Loucy (cell line): Measurements from ENCODE around the gene ABL2.
A peak's percentile ranks its signal among the peaks of the same experiment; 100 is the strongest.

ENCODE experiments used
- H2AFZ ChIP-seq: fragments of 200-600 bp; sonication (generic); 2 replicates; pipeline ENCODE4 v1.6.0; 2016; ENCODE audit warnings: antibody characterized with exemption, mild to moderate bottlenecking, low read length, moderate library complexity
- H3F3A ChIP-seq: fragments of 200-600 bp; 2 replicates; pipeline ENCODE4 v1.6.0; 2016; ENCODE audit warnings: antibody characterized with exemption, low read depth, mild to moderate bottlenecking
- H3K27me3 ChIP-seq: fragments of 200-600 bp; sonication (generic); 2 replicates; pipeline ENCODE4 v1.6.1; 2014; ENCODE audit warnings: low read length, mild to moderate bottlenecking; ENCODE audit not compliant: insufficient read depth, poor library complexity, severe bottlenecking
- H3K36me3 ChIP-seq: fragments of 200-600 bp; sonication (generic); 2 replicates; pipeline ENCODE4 v1.6.1; 2016; ENCODE audit warnings: low read length; ENCODE audit not compliant: insufficient read depth
- H3K4me1 ChIP-seq: fragments of 200-600 bp; sonication (generic); 2 replicates; pipeline ENCODE4 v1.5.1; 2014; ENCODE audit warnings: low read length, mild to moderate bottlenecking; ENCODE audit not compliant: insufficient read depth, poor library complexity, severe bottlenecking
- H3K4me2 ChIP-seq: fragments of 200-600 bp; sonication (generic); 2 replicates; pipeline ENCODE4 v1.6.0; 2014; ENCODE audit warnings: antibody characterized with exemption, low read length, low read depth, mild to moderate bottlenecking; ENCODE audit not compliant: poor library complexity, severe bottlenecking
- H3K4me3 ChIP-seq: fragments of 200-600 bp; sonication (generic); 2 replicates; pipeline ENCODE4 v1.5.1; 2014; ENCODE audit warnings: low read length, mild to moderate bottlenecking, mixed read lengths; ENCODE audit not compliant: poor library complexity, severe bottlenecking
- H3K79me2 ChIP-seq: fragments of 200-600 bp; sonication (generic); 2 replicates; pipeline ENCODE4 v1.6.1; 2014; ENCODE audit warnings: low read length; ENCODE audit not compliant: insufficient read depth
- H3K9ac ChIP-seq: fragments of 200-600 bp; sonication (generic); 2 replicates; pipeline ENCODE4 v1.6.0; 2014; ENCODE audit warnings: mild to moderate bottlenecking, low read depth, low read length, moderate library complexity; ENCODE audit not compliant: poor library complexity, severe bottlenecking
- H3K9me2 ChIP-seq: fragments of 200-600 bp; sonication (generic); replicated peaks from 2 replicates; pipeline ENCODE4 v1.6.1; 2016; ENCODE audit warnings: low read depth, low read length, mixed read lengths
- H3K9me3 ChIP-seq: fragments of 200-600 bp; sonication (generic); 2 replicates; pipeline ENCODE4 v1.6.1; 2014; ENCODE audit warnings: mild to moderate bottlenecking, antibody characterized with exemption, low read length, low read depth; ENCODE audit not compliant: insufficient read depth
- H4K20me1 ChIP-seq: fragments of 200-600 bp; sonication (generic); 2 replicates; pipeline ENCODE4 v1.6.0; 2014; ENCODE audit warnings: antibody characterized with exemption, low read length, mild to moderate bottlenecking; ENCODE audit not compliant: insufficient read depth, poor library complexity, severe bottlenecking
- EZH2phosphoT487 ChIP-seq: fragments of 200-600 bp; IDR thresholded peaks from 2 replicates; pipeline ENCODE4 v1.6.1; 2018; ENCODE audit warnings: antibody characterized with exemption, mild to moderate bottlenecking, moderate library complexity, borderline replicate concordance
- TF ChIP-seq, protein P1 (sequence below): fragments of 200-600 bp; sonication (generic); conservative IDR thresholded peaks from 2 replicates; pipeline ENCODE4 v1.5.1; 2014; ENCODE audit warnings: mild to moderate bottlenecking, antibody characterized with exemption, low read length

ABL2 gene

DNA sequence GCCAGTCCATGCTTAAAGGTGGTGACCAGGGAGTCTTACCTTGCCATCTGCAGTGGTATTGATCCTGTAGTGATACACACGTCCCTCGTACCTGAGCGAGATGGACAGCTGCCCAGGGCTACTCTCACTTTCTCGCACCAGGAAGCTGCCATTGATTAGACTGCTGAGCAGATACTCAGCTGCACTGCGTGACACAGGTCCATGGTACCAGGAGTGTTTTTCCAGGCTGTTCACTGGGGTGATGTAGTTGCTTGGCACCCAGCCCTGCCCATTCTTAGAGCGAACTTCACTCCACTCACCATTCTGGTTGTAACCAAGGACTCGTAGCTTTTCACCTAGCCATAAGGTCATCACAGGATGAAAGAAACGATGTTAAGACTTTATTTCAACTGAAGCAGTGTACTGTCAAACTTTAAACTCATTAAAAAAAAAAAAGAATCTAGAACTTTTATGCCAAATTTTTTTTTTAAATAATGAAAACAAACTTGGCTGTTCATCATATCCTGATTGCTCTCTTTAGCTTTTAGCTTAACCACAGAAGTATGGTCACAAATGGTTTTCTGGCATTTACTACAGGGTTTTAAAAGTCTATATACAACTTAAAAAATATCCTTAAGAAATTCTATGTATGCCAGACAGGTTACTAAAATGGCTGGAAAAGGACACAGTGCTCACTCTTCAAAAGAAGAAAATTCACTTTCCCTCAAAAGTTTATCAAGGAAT, 103.0 kb downstream of the ABL2 start:
- peaks cover 12% of the 10 kb centered on the region for H3K4me1 ChIP-seq
- no peak overlapping the region for H3K4me3 ChIP-seq
- no peak overlapping the region for H2AFZ ChIP-seq
- peaks cover 24% of the 10 kb centered on the region; the same call in 1 of the 2 replicates for H3K36me3 ChIP-seq
- no peaks in the 10 kb centered on the region for H3K9me3 ChIP-seq
- H3F3A ChIP-seq, result 0 out of 2 replicates have a peak, but pooled peaks cover 1% of the 10 kb centered on the region
- TF ChIP-seq, protein P1, sequence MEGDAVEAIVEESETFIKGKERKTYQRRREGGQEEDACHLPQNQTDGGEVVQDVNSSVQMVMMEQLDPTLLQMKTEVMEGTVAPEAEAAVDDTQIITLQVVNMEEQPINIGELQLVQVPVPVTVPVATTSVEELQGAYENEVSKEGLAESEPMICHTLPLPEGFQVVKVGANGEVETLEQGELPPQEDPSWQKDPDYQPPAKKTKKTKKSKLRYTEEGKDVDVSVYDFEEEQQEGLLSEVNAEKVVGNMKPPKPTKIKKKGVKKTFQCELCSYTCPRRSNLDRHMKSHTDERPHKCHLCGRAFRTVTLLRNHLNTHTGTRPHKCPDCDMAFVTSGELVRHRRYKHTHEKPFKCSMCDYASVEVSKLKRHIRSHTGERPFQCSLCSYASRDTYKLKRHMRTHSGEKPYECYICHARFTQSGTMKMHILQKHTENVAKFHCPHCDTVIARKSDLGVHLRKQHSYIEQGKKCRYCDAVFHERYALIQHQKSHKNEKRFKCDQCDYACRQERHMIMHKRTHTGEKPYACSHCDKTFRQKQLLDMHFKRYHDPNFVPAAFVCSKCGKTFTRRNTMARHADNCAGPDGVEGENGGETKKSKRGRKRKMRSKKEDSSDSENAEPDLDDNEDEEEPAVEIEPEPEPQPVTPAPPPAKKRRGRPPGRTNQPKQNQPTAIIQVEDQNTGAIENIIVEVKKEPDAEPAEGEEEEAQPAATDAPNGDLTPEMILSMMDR, result no peak
- TF ChIP-seq EZH2phosphoT487, result no peak
- 0 out of 2 replicates have a peak, but pooled peaks cover 3% of the 10 kb centered on the region for H3K79me2 ChIP-seq
- H3K4me2 ChIP-seq, result no peak overlapping the region
- H3K9me2 ChIP-seq, result no peaks in the 10 kb centered on the region
- no peaks in the 10 kb centered on the region for H4K20me1 ChIP-seq
- H3K9ac ChIP-seq, result no peak overlapping the region
- H3K27me3 ChIP-seq, result no peaks in the 10 kb centered on the region

DNA sequence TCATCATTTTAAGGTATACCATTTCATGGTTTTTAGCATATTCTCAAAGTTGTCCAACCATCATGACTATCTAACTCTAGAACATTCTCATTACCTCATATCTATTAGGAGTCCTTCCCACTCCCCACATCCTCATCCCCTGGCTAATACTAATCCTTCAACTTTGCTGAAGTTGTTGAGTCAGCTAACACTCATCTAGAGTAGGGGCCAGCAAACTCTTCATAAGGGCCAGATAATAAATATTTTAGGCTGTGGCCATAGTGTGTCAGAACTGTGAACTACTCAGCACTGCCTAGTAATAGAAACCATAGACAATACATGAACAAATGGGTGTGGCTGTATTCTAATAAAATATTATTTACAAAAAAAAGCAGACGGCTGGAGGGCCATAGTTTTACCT, 104.6 kb downstream of the ABL2 start:
- no peak for TF ChIP-seq EZH2phosphoT487
- TF ChIP-seq, protein P1, result no peak
- Histone ChIP-seq H3F3A (0 out of 2 replicates have a peak, but pooled peaks cover 2% of the 10 kb centered on the region), H4K20me1 (no peaks in the 10 kb centered on the region), H3K27me3 (no peaks in the 10 kb centered on the region), H3K9me3 (no peaks in the 10 kb centered on the region), H3K4me3 (no peak overlapping the region), H3K79me2 (0 out of 2 replicates have a peak, but pooled peaks cover 3% of the 10 kb centered on the region), H3K4me2 (no peak overlapping the region), H3K9me2 (no peaks in the 10 kb centered on the region), H3K4me1 (peaks cover 6% of the 10 kb centered on the region), H2AFZ (no peak overlapping the region), H3K36me3 (peaks cover 23% of the 10 kb centered on the region; the same call in 1 of the 2 replicates), H3K9ac (no peak overlapping the region)

DNA sequence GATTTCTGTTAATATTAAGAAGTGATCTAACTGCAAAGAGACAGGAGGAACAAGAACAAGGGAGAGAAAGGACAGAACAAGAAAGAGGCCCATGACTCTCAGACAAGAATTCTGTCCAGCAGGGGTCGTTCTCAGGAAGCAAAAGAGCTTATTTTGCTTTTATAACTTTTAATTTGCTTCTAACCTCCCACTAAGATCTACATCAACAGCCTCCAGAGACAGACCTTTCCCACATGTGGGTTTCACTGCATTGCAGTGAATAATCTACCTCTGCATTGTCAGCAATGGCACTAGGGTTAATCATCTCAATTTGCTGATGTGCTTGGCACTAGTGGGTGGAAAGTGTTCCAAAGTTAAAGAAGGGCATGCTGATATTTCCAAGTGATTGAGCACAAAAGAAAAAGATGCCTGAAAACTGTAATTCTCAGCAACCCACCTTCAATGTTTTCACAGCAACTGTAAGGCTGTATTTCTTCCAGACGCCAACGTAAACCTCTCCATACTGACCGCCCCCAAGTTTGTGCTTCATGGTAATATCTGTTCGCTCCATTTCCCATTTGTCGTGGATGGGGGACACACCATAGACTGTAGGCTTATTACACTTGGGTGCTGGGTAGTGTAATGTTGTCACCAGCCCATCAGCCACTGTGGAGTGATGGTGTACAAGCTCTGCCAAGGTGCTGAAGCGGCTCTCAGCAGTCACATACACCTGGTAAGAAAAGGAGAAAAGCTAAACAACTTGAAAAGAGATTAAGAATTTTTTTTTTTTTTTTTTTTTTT, 108.1 kb downstream of the ABL2 start:
- no peaks in the 10 kb centered on the region for H3K79me2 ChIP-seq
- H3K4me3 ChIP-seq, result no peak overlapping the region
- no peak overlapping the region for H3K4me2 ChIP-seq
- no peaks in the 10 kb centered on the region for H3K9me3 ChIP-seq
- H3K36me3 ChIP-seq, result peaks cover 45% of the 10 kb centered on the region; the same call in 1 of the 2 replicates
- H4K20me1 ChIP-seq, result no peaks in the 10 kb centered on the region
- no peak overlapping the region for H2AFZ ChIP-seq
- TF ChIP-seq, protein P1, result peak; percentile 68
- TF ChIP-seq EZH2phosphoT487, result no peak
- H3K9me2 ChIP-seq, result no peaks in the 10 kb centered on the region
- H3K27me3 ChIP-seq, result no peaks in the 10 kb centered on the region
- 0 out of 2 replicates have a peak, but pooled peaks cover 2% of the 10 kb centered on the region for H3F3A ChIP-seq
- no peak overlapping the region for H3K9ac ChIP-seq
- no peaks in the 10 kb centered on the region for H3K4me1 ChIP-seq
